NCI-H1436 (cell line): ENCODE results near the gene TASL.
"Not testable (repeated sequence)": the region's sequence is repeated elsewhere in the genome, so short reads cannot be mapped to it uniquely, and the experiment has no call there.

ENCODE experiments used
- DNase-seq: peaks from one replicate; lab custom pipeline; 2025; lab: John Stamatoyannopoulos, UW

Gene TASL, protein sequence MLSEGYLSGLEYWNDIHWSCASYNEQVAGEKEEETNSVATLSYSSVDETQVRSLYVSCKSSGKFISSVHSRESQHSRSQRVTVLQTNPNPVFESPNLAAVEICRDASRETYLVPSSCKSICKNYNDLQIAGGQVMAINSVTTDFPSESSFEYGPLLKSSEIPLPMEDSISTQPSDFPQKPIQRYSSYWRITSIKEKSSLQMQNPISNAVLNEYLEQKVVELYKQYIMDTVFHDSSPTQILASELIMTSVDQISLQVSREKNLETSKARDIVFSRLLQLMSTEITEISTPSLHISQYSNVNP

DNA sequence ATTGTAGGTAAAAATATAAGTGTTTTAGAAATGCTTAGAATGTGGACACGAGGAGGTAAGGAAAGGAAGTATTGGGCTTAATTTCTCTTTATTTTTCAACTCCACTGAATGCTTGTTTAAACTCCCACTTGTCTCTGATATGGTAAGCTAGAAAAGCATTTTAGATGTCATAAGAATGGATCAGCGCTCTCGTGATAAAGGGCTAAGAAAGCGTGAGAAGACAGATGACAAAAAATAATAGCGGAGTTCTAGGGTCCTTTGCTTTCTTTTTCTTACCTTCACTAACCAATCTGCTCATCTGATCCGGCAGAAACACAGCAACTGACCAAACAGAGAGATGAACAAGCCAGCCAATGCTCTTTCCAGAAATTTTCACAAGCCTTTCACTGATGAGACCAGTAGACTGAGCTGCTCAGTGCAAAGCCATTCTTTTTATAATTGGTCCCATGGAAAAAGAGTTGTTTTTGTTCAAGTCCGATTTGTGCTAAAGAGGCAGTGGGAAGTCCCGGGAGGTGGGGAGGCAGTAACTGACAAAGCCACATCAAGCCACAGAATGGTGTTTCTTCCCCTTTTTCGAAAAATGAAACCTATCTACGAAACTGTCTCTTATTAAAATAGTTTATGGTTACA lies at the start of gene TASL:
Gene TASL (minus strand): TSS at position 405 of the 630 bp plus-strand sequence. CDS start 17,411 bp downstream, outside the sequence.
- no peak for DNase-seq

GRCh38 chrX:30626402-30626801 lies 48.8 kb upstream of the TASL start:
- no peak for DNase-seq

DNA sequence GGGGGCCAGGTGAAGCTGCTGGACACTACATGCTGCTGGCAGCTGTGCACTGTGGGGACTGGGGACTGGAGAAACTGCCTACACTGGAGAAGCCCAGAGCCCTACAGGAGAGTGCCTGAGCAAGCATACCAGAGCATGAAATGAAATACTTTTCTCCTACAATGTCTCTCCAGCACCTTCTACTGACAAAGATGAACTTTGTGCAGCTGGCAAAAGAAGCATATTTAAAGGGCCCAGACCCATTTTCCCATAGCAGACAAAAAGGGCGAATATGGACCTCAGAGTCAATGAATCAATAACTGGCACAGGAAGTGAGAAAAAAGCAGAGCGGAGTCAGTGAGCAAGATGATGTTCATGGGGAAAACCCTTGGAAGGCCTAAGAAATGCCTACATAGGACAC lies 44.8 kb upstream of the TASL start:
- DNase-seq, result no peak

DNA sequence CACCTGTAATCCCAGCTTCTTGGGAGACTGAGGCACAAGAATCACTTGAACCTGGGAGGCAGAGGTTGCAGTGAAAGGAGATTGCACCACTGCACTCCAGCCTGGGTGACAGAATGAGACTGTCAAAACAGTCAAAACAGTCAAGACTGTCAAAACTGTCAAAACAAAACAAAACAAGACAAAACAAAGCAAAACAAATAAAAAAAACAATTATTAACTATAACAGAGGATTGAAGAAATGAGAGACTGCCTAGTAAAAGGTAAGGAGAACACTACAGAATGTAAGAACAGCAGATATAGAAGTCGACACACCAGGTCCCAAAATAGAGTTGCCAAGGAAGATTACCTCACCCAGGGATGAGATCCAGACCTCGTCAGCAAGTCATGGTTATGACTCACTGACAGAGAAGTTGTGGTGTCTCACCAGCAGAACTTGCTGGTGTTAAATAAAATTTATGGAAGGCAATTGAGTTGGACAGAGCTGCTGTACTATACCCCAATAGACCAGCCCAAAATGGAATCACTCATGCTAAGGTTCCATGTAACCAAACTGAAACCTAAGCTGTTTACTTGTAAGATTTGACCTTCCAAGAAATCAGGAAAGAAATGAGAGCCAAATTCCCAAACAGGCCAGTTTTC lies 43.5 kb upstream of the TASL start:
- DNase-seq, result no peak

DNA sequence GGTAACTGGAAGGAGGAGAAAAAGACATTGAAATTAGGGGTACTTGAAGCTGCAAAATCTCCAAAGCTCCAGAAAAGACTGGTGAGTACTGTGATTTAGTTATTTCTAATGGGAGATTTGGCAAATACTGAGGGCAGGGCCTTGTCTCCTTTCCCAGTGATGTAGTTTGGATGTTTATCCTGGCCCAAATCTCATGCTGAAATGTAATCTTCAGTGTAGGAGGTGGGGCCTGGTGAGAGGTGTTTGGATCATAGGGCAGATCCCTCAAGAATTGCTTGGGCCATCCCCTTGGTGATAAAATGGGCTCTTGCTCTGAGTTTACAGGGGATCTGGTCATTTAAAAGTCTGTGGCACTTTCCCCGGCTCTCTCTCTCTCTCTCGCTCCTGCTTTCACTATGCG lies 42.6 kb upstream of the TASL start:
- no peak for DNase-seq

DNA sequence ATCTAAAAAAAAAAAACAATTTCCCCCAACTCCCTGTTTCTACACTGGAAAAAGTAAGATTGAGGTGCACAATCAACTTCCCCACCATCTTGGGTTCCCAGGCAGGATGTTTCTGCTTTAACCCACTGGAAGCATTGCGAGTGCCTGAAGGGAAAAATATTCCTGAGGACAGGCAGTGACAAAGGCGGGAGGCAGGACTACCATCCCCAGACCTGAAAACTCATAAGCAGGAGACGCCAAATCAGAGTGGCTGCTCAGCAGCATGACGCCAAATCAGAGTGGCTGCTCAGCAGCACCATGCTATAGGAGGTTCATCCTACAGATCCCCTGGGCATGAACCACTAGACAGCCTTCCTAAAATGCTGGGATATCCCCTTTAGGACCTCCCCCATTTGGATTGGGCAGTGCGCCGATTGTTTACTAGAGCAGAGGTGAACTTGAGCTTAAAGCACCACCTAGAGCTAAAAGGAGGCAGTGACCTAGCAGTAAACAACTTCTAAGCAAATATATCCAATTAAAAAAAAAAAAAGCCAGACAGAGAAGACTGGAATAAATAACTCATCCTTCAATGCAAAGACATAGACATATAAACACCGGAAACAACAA lies 40.7 kb upstream of the TASL start:
- no peak for DNase-seq

- DNase-seq, result no peak
These were observed 37.7 kb upstream of the TASL start for GRCh38 chrX:30615229-30615628.

DNA sequence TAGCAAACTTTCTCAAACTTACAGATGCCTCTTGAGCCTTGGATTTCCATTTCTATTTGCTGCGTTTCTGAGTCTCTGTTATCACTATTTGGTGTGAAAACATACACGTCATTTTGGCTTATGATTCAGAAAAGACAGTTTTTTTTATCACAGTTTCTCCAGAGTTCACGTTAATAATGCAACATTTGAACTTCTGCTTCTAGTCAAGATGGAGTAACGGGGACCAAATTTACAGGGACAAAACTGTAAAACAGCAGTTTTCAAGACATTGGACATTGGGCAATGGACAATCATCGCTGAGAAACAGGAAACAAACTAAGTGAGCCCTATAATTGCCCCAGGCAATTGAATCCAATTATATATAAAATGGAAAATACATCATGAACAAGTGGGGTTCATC lies 36.2 kb upstream of the TASL start:
- no peak for DNase-seq

- no peak for DNase-seq
These were observed 34.7 kb upstream of the TASL start for GRCh38 chrX:30612250-30612655.

- no peak for DNase-seq
These were observed 32.5 kb upstream of the TASL start for GRCh38 chrX:30610026-30610425.

GRCh38 chrX:30607155-30607554 lies 29.6 kb upstream of the TASL start:
- DNase-seq, result no peak

- not testable (repeated sequence) for DNase-seq
These were observed 23.0 kb upstream of the TASL start for GRCh38 chrX:30600269-30601176.

GRCh38 chrX:30597216-30598012 lies 19.8 kb upstream of the TASL start:
- no peak for DNase-seq

- no peak for DNase-seq
These were observed 16.1 kb upstream of the TASL start for GRCh38 chrX:30593440-30594200.

DNA sequence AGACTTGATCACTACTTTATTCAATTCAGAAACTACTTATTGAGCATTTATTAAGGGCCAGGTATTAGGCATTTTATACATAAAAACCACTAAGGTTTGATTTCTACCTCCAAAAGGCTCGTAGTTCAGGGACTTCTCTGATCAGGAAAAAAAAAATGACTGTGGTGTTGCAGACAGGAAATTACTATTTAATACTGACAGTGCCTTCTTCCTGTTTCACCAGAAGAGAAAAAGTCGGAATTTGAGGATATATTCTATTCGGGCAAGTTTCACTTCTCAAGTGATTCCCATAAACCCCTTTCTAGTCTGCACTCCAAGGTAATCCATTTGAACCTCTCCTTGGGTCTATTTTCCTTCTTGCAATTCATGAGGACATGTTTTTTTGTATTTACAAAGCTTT lies 15.3 kb upstream of the TASL start:
- no peak for DNase-seq

- DNase-seq, result no peak
These were observed 12.8 kb upstream of the TASL start for GRCh38 chrX:30590368-30590767.

GRCh38 chrX:30589146-30589888 lies 11.8 kb upstream of the TASL start:
- DNase-seq, result no peak

DNA sequence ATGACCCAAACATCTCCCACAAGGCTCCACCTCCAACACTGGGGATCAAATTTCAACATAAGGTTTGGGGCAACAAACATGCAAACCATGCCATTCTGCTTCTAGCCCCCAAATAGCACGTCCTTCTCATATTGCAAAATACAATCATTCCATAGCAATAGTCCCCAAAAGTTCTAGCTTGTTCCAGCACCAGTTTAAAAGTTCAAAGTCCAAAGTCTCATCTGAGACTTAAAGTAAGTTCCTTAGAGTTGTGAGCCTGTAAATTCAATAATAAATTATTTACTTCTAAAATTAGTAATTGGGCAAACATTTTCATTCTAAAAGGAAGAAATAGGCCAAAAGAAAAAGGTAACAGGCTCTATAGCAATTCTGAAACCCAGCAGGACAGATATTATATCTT lies 8.9 kb upstream of the TASL start:
- no peak for DNase-seq

DNA sequence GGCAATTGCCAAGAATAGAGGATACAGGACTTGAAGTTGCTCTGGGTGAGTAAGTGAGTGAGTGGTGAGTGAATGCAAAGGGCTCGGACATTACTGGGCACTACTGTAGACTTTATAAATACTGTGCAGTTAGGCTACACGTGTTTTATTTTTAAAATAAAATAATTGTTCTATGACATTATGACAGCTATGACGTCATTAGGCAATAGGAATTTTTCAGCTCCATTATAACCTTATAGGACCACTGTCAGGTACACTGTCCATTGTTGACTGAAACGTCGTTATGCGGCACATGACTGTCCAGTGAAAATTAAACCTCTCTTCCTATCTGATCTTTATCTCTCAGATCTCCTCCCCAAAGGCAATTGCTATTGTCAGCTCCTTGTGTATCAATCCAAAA lies 5.1 kb upstream of the TASL start:
- no peak for DNase-seq

- DNase-seq, result no peak
These were observed 3.1 kb upstream of the TASL start for GRCh38 chrX:30580641-30581040.
